Ovary (tissue), 3 donors: Measurements from ENCODE around the gene KRTAP6-3.

Experiments
- CTCF ChIP-seq, 3 donors: fragments of 450-650 bp in 2 of 3; fragments of 200-600 bp in 1 of 3; IDR thresholded peaks; one replicate each; pipeline versions ENCODE4 v1.5.1 to v1.8.0; 2016 to 2022; ENCODE audit warnings: antibody characterized with exemption in 3 of 3, mild to moderate bottlenecking in 1 of 3
- POLR2A ChIP-seq: fragments of 450-650 bp; IDR thresholded peaks from one replicate; pipeline ENCODE4 v1.6.1; 2017; ENCODE audit warnings: antibody characterized with exemption, mild to moderate bottlenecking, moderate library complexity
- donor health status: DM: no; HTN: no; CAD: no.

GRCh38 chr21:30615199-30615598 lies 23.0 kb downstream of the KRTAP6-3 start:
- TF ChIP-seq CTCF (IDR thresholded peaks at IDR 0.05) (no peak), POLR2A (no peak)
